HepG2 (cell line): ENCODE measurements around the gene TLR6. TPM values are rescaled to one million over a fixed set of nuclear protein-coding genes. Genes with fewer than 3 reads are reported as not detected.

ENCODE experiments used
- ATAC-seq: fragments of 200-7000 bp; cut with Tn5 transposase; 3 replicates; pipeline ENCODE4 v1.9.1; 2020; ENCODE audit warnings: mild to moderate bottlenecking, moderate library complexity
- Bru-seq: library from RNA; stranded (reverse); fragments of 400-500 nt; gene quantifications from one replicate; lab custom pipeline; 2021; lab: Mats Ljungman, UMichigan
- BruChase-seq, 2 experiments: library from RNA; stranded (reverse); fragments of 400-500 nt; gene quantifications; one replicate each; lab custom pipeline; 2021; lab: Mats Ljungman, UMichigan
- BruUV-seq: library from RNA; stranded (reverse); fragments of 400-500 nt; replicated peaks from 2 replicates; lab custom pipeline; 2021; lab: Mats Ljungman, UMichigan
- CTCF ChIA-PET: fragments of 300-600 bp; formaldehyde crosslinking; extraction: SDS; loops from one replicate; lab custom pipeline; 2021; ENCODE audit warnings: low total read pairs, inconsistent platforms, low intra/inter-chr PET ratio; lab: Yijun Ruan, JAX
- POLR2A ChIA-PET: fragments of 350-600 bp; sonication (Branson Sonifier 250); formaldehyde crosslinking; loops from one replicate; lab custom pipeline; 2020; ENCODE audit warnings: antibody characterized with exemption, inconsistent platforms; lab: Yijun Ruan, JAX
- DNase-seq: peaks from one replicate; pipeline ENCODE4 v3.0.0-alpha.2; 2015; ENCODE audit warnings: low spot score
- FAIRE-seq: peaks from 3 replicates; lab custom pipeline; 2011; peaks lifted over from hg19 to GRCh38; lab: Jason Lieb, UNC
- H2AFZ ChIP-seq: one replicate; pipeline ENCODE4 v1.6.1; 2011; ENCODE audit warnings: low read length, inconsistent platforms
- H3K27ac ChIP-seq: fragments of 300-600 bp; 3 replicates; pipeline ENCODE4 v1.8.0; 2011; ENCODE audit warnings: mixed run types, mild to moderate bottlenecking, mixed read lengths, low read length, inconsistent platforms; ENCODE audit not compliant: insufficient read depth; ENCODE audit errors: extremely low read length
- H3K27me3 ChIP-seq, 2 experiments: fragments of 200-600 bp in 1 of 2; 2 replicates in 1 of 2; 3 replicates in 1 of 2; pipeline versions ENCODE4 v1.6.0 to v1.8.0; 2011; ENCODE audit warnings: low read length in 2 of 2, mild to moderate bottlenecking in 2 of 2, moderate library complexity in 2 of 2, inconsistent platforms in 1 of 2; ENCODE audit not compliant: insufficient read depth in 2 of 2, control insufficient read depth in 1 of 2
- H3K36me3 ChIP-seq, 2 experiments: fragments of 200-600 bp in 1 of 2; replicated peaks in 1 of 2; 2 replicates in 1 of 2; 3 replicates in 1 of 2; pipeline versions ENCODE4 v1.5.1 to v1.8.0; 2011; ENCODE audit warnings: low read length in 2 of 2, inconsistent platforms in 1 of 2; ENCODE audit not compliant: insufficient read depth in 2 of 2, control insufficient read depth in 1 of 2
- H3K4me1 ChIP-seq: 2 replicates; pipeline ENCODE4 v1.5.1; 2012; ENCODE audit warnings: low read length, inconsistent platforms; ENCODE audit not compliant: insufficient read depth
- H3K4me2 ChIP-seq: 2 replicates; pipeline ENCODE4 v1.6.0; 2011; ENCODE audit warnings: low read depth, low read length, inconsistent platforms
- H3K4me3 ChIP-seq, 3 experiments: fragments of 200-600 bp in 1 of 3; sonication (generic), shearing (Covaris generic) in 1 of 3; replicated peaks in 1 of 3; 2 replicates each; pipeline ENCODE4 v1.5.1; 2011 to 2016; ENCODE audit warnings: low read length in 3 of 3, inconsistent platforms in 2 of 3, low read depth in 2 of 3, mild to moderate bottlenecking in 2 of 3, control low read depth in 1 of 3, mixed read lengths in 1 of 3; ENCODE audit not compliant: insufficient read depth in 1 of 3
- H3K79me2 ChIP-seq: one replicate; pipeline ENCODE4 v1.6.1; 2011; ENCODE audit warnings: low read length, inconsistent platforms; ENCODE audit not compliant: insufficient read depth
- H3K9ac ChIP-seq: 2 replicates; pipeline ENCODE4 v1.6.0; 2011; ENCODE audit warnings: mild to moderate bottlenecking, low read depth, low read length, inconsistent platforms; ENCODE audit not compliant: insufficient read depth
- H3K9me3 ChIP-seq: 2 replicates; pipeline ENCODE4 v1.5.1; 2012; ENCODE audit warnings: mild to moderate bottlenecking, low read length
- H4K20me1 ChIP-seq: 2 replicates; pipeline ENCODE4 v1.6.0; 2011; ENCODE audit warnings: inconsistent platforms, mild to moderate bottlenecking, low read length, moderate library complexity; ENCODE audit not compliant: insufficient read depth
- ARID5B ChIP-seq: IDR thresholded peaks from 2 replicates; pipeline ENCODE4 v1.4.0; 2020; ENCODE audit warnings: mild to moderate bottlenecking, missing genetic modification reagents
- MAFK ChIP-seq, 2 experiments: IDR thresholded peaks in 1 of 2; conservative IDR thresholded peaks in 1 of 2; 2 replicates each; pipeline ENCODE4 v1.6.1; 2011; ENCODE audit warnings: improper control_type of control experiment in 2 of 2, low read length in 2 of 2
- POGK ChIP-seq: sonication (generic); formaldehyde crosslinking; conservative IDR thresholded peaks from 2 replicates; pipeline ENCODE4 v1.8.0; 2022; ENCODE audit warnings: mild to moderate bottlenecking, moderate library complexity, missing genetic modification reagents
- ZBTB2 ChIP-seq: sonication (generic); formaldehyde crosslinking; IDR thresholded peaks from 2 replicates; pipeline ENCODE4 v1.8.0; 2022; ENCODE audit warnings: low read depth, missing genetic modification reagents
- ZNF180 ChIP-seq: sonication (generic); formaldehyde crosslinking; IDR thresholded peaks from 2 replicates; pipeline ENCODE4 v1.4.0; 2020; ENCODE audit warnings: low read depth, missing genetic modification reagents, borderline replicate concordance
- ZNF414 ChIP-seq: sonication (generic); formaldehyde crosslinking; IDR thresholded peaks from 2 replicates; pipeline ENCODE4 v1.5.0; 2020; ENCODE audit warnings: missing genetic modification reagents
- WGBS: methylation state at CpG from one replicate; pipeline ENCODE4 v1.1.6; 2017; ENCODE audit warnings: low lambda C conversion rate; 5-methylcytosine and 5-hydroxymethylcytosine counted together
- in situ Hi-C: cut with HindIII; loops from 2 replicates; pipeline ENCODE4 v1.10.0; 2017; ENCODE audit warnings: low pct_unique_long_range_greater_than_20kb; ENCODE audit not compliant: extremely low pct_ligation_motif_present
- intact Hi-C: fragments of 100-400 bp; cut with micrococcal nuclease; formaldehyde crosslinking; loops from one replicate; pipeline ENCODE4 v1.10.0; 2022; ENCODE audit not compliant: unreplicated experiment
- long read RNA-seq, 2 experiments: library from RNA in 1 of 2; library from polyadenylated mRNA in 1 of 2; stranded (forward) in 1 of 2; unstranded in 1 of 2; transcript quantifications; one replicate each; pipeline ENCODE4 v2.0.0, GENCODE V29; 2019 to 2022
- polyA minus RNA-seq, 3 experiments: library from RNA; depleted of rRNA, polyadenylated mRNA; stranded (reverse); fragments of >200 nt; gene quantifications; 2 replicates each; pipeline ENCODE4 v1.2.3, GENCODE V29; 2011; ENCODE audit warnings: low replicate concordance in 1 of 3
- polyA plus RNA-seq, 8 experiments: library from polyadenylated mRNA; depleted of rRNA in 3 of 8; stranded (reverse) in 7 of 8; unstranded in 1 of 8; fragments of >200 nt; fragmentation: Illumina TruSeq in 4 of 8; extraction: Trizol in 4 of 8; gene quantifications; 2 replicates each; pipeline versions ENCODE4 v1.2.1 to v1.2.3, GENCODE V29; 2011 to 2016; ENCODE audit warnings: low read depth in 4 of 8, missing spikeins in 1 of 8, mixed read lengths in 1 of 8; ENCODE audit not compliant: insufficient read depth in 1 of 8
- total RNA-seq, 5 experiments: library from RNA; depleted of rRNA; stranded (reverse); fragments of >200 nt; fragmentation: Illumina TruSeq; extraction: Trizol; gene quantifications; 2 replicates each; pipeline ENCODE4 v1.2.3, GENCODE V29; 2016; ENCODE audit warnings: low read depth in 1 of 5

The TLR6 gene
- total RNA-seq (2016; rRNA removed; fragmentation: Illumina TruSeq; extraction: Trizol) (0.52 and 0.71 TPM in 2 replicates), polyA plus RNA-seq (2011; rRNA removed) (0.18 and 0.33 TPM in 2 replicates), polyA minus RNA-seq (2011; rRNA and poly(A)+ RNA removed; ENCODE audit: low replicate concordance) (0.20 and 7.2 TPM in 2 replicates), Bru-seq, nascent RNA (percentile 31 among the genes with signal in this experiment), BruChase-seq, experiment 1, labeled RNA remaining after a 6-hour chase (percentile 30 among the genes with signal in this experiment), BruChase-seq, experiment 2, labeled RNA remaining after a 2-hour chase (percentile 36 among the genes with signal in this experiment)
- total RNA-seq (2016; cell fraction: cytosol; rRNA removed; fragmentation: Illumina TruSeq; extraction: Trizol; ENCODE audit: low read depth): 0.40 and 0.62 TPM in 2 replicates
- total RNA-seq (2016; cell fraction: insoluble cytoplasmic fraction; rRNA removed; fragmentation: Illumina TruSeq; extraction: Trizol): 0.31 and 0.54 TPM in 2 replicates
- total RNA-seq (2016; cell fraction: membrane; rRNA removed; fragmentation: Illumina TruSeq; extraction: Trizol): 1.0 and 1.2 TPM in 2 replicates
- 0.71 and 0.72 TPM in 2 replicates for total RNA-seq (2016; cell fraction: nucleus; rRNA removed; fragmentation: Illumina TruSeq; extraction: Trizol)
- polyA plus RNA-seq (2011; cell fraction: cytosol; rRNA removed): 0.05 and 0.12 TPM in 2 replicates
- 0.19 and 0.23 TPM in 2 replicates for polyA plus RNA-seq (2011; cell fraction: nucleus; rRNA removed)
- 0.12 and 0.39 TPM in 2 replicates for polyA plus RNA-seq (2012)
- 0.02 TPM in 1 of 2 replicates, not detected in the other for polyA plus RNA-seq (2016; cell fraction: cytosol; fragmentation: Illumina TruSeq; extraction: Trizol; ENCODE audit: low read depth)
- polyA plus RNA-seq (2016; cell fraction: insoluble cytoplasmic fraction; fragmentation: Illumina TruSeq; extraction: Trizol; ENCODE audit: low read depth): 0.17 and 0.19 TPM in 2 replicates
- polyA plus RNA-seq (2016; cell fraction: membrane; fragmentation: Illumina TruSeq; extraction: Trizol; ENCODE audit: low read depth): 0.03 and 0.06 TPM in 2 replicates
- polyA plus RNA-seq (2016; cell fraction: nucleus; fragmentation: Illumina TruSeq; extraction: Trizol; ENCODE audit: insufficient read depth, low read depth): 0.61 and 0.71 TPM in 2 replicates
- polyA minus RNA-seq (2011; cell fraction: cytosol; rRNA and poly(A)+ RNA removed): 0.26 and 0.59 TPM in 2 replicates
- polyA minus RNA-seq (2011; cell fraction: nucleus; rRNA and poly(A)+ RNA removed): 0.62 and 0.90 TPM in 2 replicates
- long read RNA-seq, experiment 1: 0 reads
- long read RNA-seq, experiment 2, partial matches to known transcripts: 0 of 1 reads
- long read RNA-seq, experiment 2, other reads (novel, unspliced or antisense): 0 of 1 reads

- Histone ChIP-seq H3K9ac (no peak within 1 kb of the TSS), H3K27me3 (no peaks in the 10 kb centered on the region), H3K4me3 (peak within 1 kb of the TSS in 2 of 3 experiments; percentile 12 to 49; a peak in 2 of 6 replicates), H3K9me3 (no peaks in the 10 kb centered on the region), H2AFZ (peak within 1 kb of the TSS; percentile 61), H3K27ac (no peak within 1 kb of the TSS), H3K4me1 (peaks cover 12% of the 10 kb centered on the region), H3K4me2 (peak within 1 kb of the TSS; percentile 62), H4K20me1 (no peaks in the 10 kb centered on the region), H3K79me2 (no peaks in the 10 kb centered on the region), H3K36me3 (no peaks in the 10 kb centered on the region)
- in situ Hi-C loops: loop anchor here (5.0 kb wide), 1 partner anchor 99 kb away; no protein-coding TSS in a partner anchor
- ATAC-seq: peak; percentile 47; the same call in 1 of the 3 replicates
- peak; percentile 57 for DNase-seq
- 3% methylated on average over 8 of the region's 8 CpGs for WGBS
- BruUV-seq: no TSS peak
- CTCF ChIA-PET: interaction anchor here (1.2 to 1.9 kb wide), 3 partner anchors 74 to 99 kb away, joined by 3 to 17 read pairs (median 4); partner anchors contain the start of gene TLR10
- intact Hi-C loops: loop anchor here (1.0 kb wide), 1 partner anchor 97 kb away; no protein-coding TSS in a partner anchor
- FAIRE-seq: peak; percentile 92
- POLR2A ChIA-PET: no interaction called here
- no peak for TF ChIP-seq ZBTB2 (CRISPR knock-in tag)
- TF ChIP-seq ARID5B (CRISPR knock-in tag): 0 out of 2 replicates have a peak, but pooled peaks have one; percentile 10
- TF ChIP-seq ZNF414 (CRISPR knock-in tag): no peak
- no peak for TF ChIP-seq POGK (CRISPR knock-in tag)
- TF ChIP-seq ZNF180: no peak
- 0 out of 4 replicates have a peak, but pooled peaks have one; percentile 2 to 9 for TF ChIP-seq MAFK (conservative IDR thresholded peaks at IDR 0.05 in 1 of 2, IDR thresholded peaks at IDR 0.05 in 1 of 2; ENCODE audit: low read length in 2 of 2)
Measured at GRCh38 chr4:38856524-38857337, at the start of gene TLR6. TLR6 (minus strand) TSS chr4:38856817; CDS start chr4:38829473, 27,344 bp downstream.
